Ectodermal cell (in vitro differentiated cells): ENCODE measurements around the gene SETDB1.
A peak's percentile ranks its signal among the peaks of the same experiment; 100 is the strongest.

ENCODE experiments used
- H3K27ac ChIP-seq: 2 replicates; pipeline ENCODE4 v1.7.0; 2013; ENCODE audit warnings: mild to moderate bottlenecking, low read depth, low read length; ENCODE audit not compliant: insufficient read depth, poor library complexity, severe bottlenecking
- H3K27me3 ChIP-seq: 2 replicates; pipeline ENCODE4 v1.7.0; 2013; ENCODE audit warnings: mild to moderate bottlenecking, low read length; ENCODE audit not compliant: insufficient read depth, control insufficient read depth, poor library complexity, severe bottlenecking
- H3K36me3 ChIP-seq: one replicate; pipeline ENCODE4 v1.7.0; 2013; ENCODE audit warnings: low read length; ENCODE audit not compliant: control insufficient read depth, insufficient read depth
- H3K4me1 ChIP-seq: one replicate; pipeline ENCODE4 v1.7.0; 2013; ENCODE audit warnings: low read length; ENCODE audit not compliant: control insufficient read depth, insufficient read depth
- H3K4me3 ChIP-seq: 2 replicates; pipeline ENCODE4 v1.7.0; 2013; ENCODE audit warnings: low read depth, low read length, control low read depth; ENCODE audit not compliant: insufficient read depth
- H3K9me3 ChIP-seq: 2 replicates; pipeline ENCODE4 v1.7.0; 2013; ENCODE audit warnings: mild to moderate bottlenecking, low read length, moderate library complexity; ENCODE audit not compliant: control insufficient read depth
- WGBS, 2 experiments: methylation state at CpG; one replicate each; pipeline ENCODE4 v1.1.7; 2013; ENCODE audit warnings: missing lambda C conversion rate in 2 of 2; 5-methylcytosine and 5-hydroxymethylcytosine counted together

Gene SETDB1

GRCh38 chr1:150965605-150966004, 39.4 kb downstream of the SETDB1 start:
- H3K27me3 ChIP-seq = no peaks in the 10 kb centered on the region
- peaks cover 4% of the 10 kb centered on the region for H3K4me1 ChIP-seq
- peaks cover 50% of the 10 kb centered on the region for H3K36me3 ChIP-seq
- no peaks in the 10 kb centered on the region for H3K9me3 ChIP-seq
- 92 to 93% methylated on average over 3 to 4 of the region's 4 CpGs for WGBS, 2 experiments
- no peak overlapping the region for H3K4me3 ChIP-seq
- H3K27ac ChIP-seq = no peak overlapping the region

DNA sequence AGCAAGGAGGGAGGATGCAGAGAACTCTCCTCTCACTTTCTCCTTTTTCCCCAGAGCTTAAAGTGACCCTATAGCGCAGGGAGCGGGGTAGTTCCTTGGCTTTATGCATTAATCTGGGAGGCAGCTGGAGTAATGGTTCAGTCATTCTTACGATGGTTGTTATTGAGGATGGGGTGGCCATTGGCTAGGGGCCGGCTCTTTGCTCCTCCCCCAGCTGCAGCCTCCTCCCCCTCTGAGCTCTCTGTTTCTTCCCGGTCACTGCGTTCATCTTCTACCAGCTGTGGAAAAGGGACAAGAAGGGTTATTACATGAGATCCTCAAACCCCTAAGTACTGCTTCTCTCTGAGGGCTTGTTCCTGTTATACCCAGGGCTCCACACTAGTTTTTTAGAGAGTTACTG, 39.8 kb downstream of the SETDB1 start:
- Histone ChIP-seq H3K27ac (no peak overlapping the region), H3K36me3 (peaks cover 46% of the 10 kb centered on the region)

DNA sequence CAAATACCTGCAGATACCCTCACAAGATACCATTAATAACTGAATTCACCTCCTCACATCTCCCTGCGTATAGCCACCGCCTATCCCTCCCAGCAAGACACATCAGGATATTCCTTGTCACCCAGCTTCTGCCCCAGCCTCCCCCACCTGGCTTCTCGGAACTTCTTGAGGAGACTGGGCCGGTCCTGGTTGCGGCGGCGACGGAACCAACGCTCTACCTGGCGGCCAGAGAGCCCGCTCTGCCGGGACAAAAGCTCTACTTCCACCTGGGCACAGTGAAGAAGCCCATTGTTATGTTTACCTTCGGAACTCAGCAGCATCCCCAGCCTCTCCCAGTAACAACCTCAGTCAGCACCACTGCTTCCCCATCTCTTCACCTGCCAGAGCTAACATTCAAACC, 41.8 kb downstream of the SETDB1 start:
- Histone ChIP-seq H3K36me3 (peaks cover 44% of the 10 kb centered on the region), H3K4me3 (no peak overlapping the region)
- 95% methylated on average over 13 of the region's 13 CpGs for WGBS, 2 experiments

More for the DNA sequence above, 39.8 kb downstream of the SETDB1 start:
- WGBS, 2 experiments = 83 to 94% methylated on average over 4 to 6 of the region's 6 CpGs
- H3K27me3 ChIP-seq = no peaks in the 10 kb centered on the region
- peaks cover 8% of the 10 kb centered on the region for H3K4me1 ChIP-seq
- no peaks in the 10 kb centered on the region for H3K9me3 ChIP-seq
- H3K4me3 ChIP-seq = no peak overlapping the region

GRCh38 chr1:150968491-150968890, 42.3 kb downstream of the SETDB1 start:
- H3K4me1 ChIP-seq = peaks cover 30% of the 10 kb centered on the region
- WGBS, 2 experiments = 95 to 100% methylated on average over 4 of the region's 4 CpGs
- H3K9me3 ChIP-seq = no peaks in the 10 kb centered on the region
- H3K27ac ChIP-seq = no peak overlapping the region
- no peak overlapping the region for H3K4me3 ChIP-seq
- peaks cover 40% of the 10 kb centered on the region for H3K36me3 ChIP-seq
- H3K27me3 ChIP-seq = no peaks in the 10 kb centered on the region

More for the DNA sequence above, 41.8 kb downstream of the SETDB1 start:
- H3K27me3 ChIP-seq = no peaks in the 10 kb centered on the region
- H3K27ac ChIP-seq = no peak overlapping the region
- H3K9me3 ChIP-seq = no peaks in the 10 kb centered on the region
- peaks cover 27% of the 10 kb centered on the region for H3K4me1 ChIP-seq

GRCh38 chr1:150969626-150970025, 43.5 kb downstream of the SETDB1 start:
- Histone ChIP-seq H3K36me3 (peaks cover 30% of the 10 kb centered on the region), H3K4me3 (no peak overlapping the region), H3K27me3 (no peaks in the 10 kb centered on the region)

GRCh38 chr1:150970808-150971582, 44.8 kb downstream of the SETDB1 start:
- H3K9me3 ChIP-seq = no peaks in the 10 kb centered on the region
- 42 to 51% methylated on average over 11 of the region's 11 CpGs for WGBS, 2 experiments
- H3K27me3 ChIP-seq = peaks cover 3% of the 10 kb centered on the region
- H3K36me3 ChIP-seq = peaks cover 29% of the 10 kb centered on the region
- H3K4me3 ChIP-seq = peak overlapping the region; percentile 3
- peak overlapping the region; percentile 3 for H3K27ac ChIP-seq
- peaks cover 30% of the 10 kb centered on the region for H3K4me1 ChIP-seq

More at GRCh38 chr1:150969626-150970025, 43.5 kb downstream of the SETDB1 start:
- Histone ChIP-seq H3K27ac (no peak overlapping the region), H3K9me3 (no peaks in the 10 kb centered on the region), H3K4me1 (peaks cover 30% of the 10 kb centered on the region)
- WGBS, 2 experiments = 89 to 92% methylated on average over 3 of the region's 3 CpGs

- peaks cover 30% of the 10 kb centered on the region for H3K4me1 ChIP-seq
- H3K9me3 ChIP-seq = no peaks in the 10 kb centered on the region
- H3K36me3 ChIP-seq = peaks cover 21% of the 10 kb centered on the region
- peak overlapping the region; percentile 88 for H3K4me3 ChIP-seq
- H3K27ac ChIP-seq = peak overlapping the region; percentile 3
- peaks cover 4% of the 10 kb centered on the region for H3K27me3 ChIP-seq
- WGBS, 2 experiments = 30 to 34% methylated on average over 6 of the region's 6 CpGs
Measured at GRCh38 chr1:150971583-150972416, 45.6 kb downstream of the SETDB1 start.

DNA sequence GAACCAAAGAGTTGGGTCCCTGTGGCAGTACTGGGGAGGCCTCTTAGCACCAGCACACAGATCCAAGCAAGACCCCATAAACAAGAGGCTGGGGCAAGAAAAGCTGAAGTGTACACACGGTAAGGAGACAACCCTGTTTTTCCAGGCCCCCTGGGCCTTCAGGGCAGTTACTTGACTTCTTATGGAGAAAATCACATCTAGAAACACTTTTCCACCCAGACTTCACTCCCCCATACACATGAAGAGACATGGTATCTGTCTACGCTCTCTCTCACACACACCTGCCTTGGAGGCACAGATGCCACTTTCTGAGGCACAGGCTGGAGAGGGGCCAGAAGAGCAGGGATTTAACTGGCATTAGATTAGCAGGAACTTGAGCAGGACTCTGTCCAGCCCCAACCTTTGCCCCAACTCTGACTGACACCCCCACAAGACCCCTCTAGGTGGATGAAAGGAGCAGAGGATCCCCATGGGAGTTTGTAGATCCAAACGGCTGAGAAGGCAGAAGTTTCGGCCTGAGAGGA, 46.3 kb downstream of the SETDB1 start:
- H3K9me3 ChIP-seq = no peaks in the 10 kb centered on the region
- peaks cover 15% of the 10 kb centered on the region for H3K36me3 ChIP-seq
- peak overlapping the region; percentile 88 for H3K4me3 ChIP-seq
- peaks cover 33% of the 10 kb centered on the region for H3K4me1 ChIP-seq
- peaks cover 4% of the 10 kb centered on the region for H3K27me3 ChIP-seq
- 55 to 66% methylated on average over 4 of the region's 4 CpGs for WGBS, 2 experiments
- H3K27ac ChIP-seq = no peak overlapping the region

DNA sequence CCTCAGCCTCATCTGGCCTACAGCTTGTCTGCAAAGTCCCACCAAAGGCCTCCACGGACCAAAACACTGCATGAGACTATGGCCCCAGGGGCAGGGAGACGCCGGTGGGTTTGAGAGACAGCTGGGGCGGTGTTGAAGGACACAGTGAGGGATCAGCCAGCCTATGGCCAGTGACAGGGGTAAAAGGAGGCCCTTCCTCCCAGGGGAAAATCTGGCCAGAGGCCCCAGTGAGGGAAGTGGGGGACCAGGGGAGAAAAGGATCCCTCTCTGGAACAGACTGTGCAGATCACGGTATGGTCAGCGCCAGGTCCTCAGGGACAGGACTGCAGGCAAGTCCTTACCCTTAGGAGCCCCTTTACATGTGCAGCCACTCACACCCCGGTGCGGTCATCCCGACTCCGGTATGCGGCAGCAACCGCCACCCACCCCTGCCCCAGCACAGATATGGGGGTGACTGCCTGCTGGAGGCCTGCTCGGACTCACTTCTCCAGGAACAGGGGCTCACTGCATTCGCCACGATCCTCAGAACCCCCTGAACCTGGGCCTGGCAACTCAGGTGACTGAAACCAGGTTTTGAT, 47.2 kb downstream of the SETDB1 start:
- Histone ChIP-seq H3K36me3 (peaks cover 6% of the 10 kb centered on the region), H3K4me1 (peaks cover 34% of the 10 kb centered on the region), H3K27ac (no peak overlapping the region), H3K4me3 (peak overlapping the region; percentile 88), H3K27me3 (peaks cover 4% of the 10 kb centered on the region), H3K9me3 (no peaks in the 10 kb centered on the region)
- WGBS, 2 experiments = 26 to 27% methylated on average over 15 of the region's 15 CpGs
